ENCODE data around the gene RXRG. TPM values are rescaled to one million over a fixed set of nuclear protein-coding genes. Genes with fewer than 3 reads are reported as not detected.

RXRG gene
- total and polyA plus RNA-seq, 2 donors (not counting 1 experiment from before 2014, with no cell fraction given), result under 0.01 to 0.31 TPM

- H3K4me1 ChIP-seq (ENCODE audit: control insufficient read depth, extremely low read depth, insufficient read depth, low read length), result no peaks in the 10 kb centered on the region
- H2AFZ ChIP-seq (ENCODE audit: low read length), result no peak overlapping the region
- H3K27ac ChIP-seq (ENCODE audit: insufficient read depth, low read length), result no peak overlapping the region
- no peaks in the 10 kb centered on the region for H3K79me2 ChIP-seq (ENCODE audit: control insufficient read depth, insufficient read depth, low read length)
- no peak overlapping the region for H3K4me3 ChIP-seq (replicated peaks in 1 of 4; ENCODE audit: control extremely low read depth in 1 of 4, insufficient read depth in 1 of 4, low read depth in 3 of 4, low read length in 4 of 4)
- H3K27me3 ChIP-seq (ENCODE audit: control insufficient read depth, insufficient read depth, low read length), result peaks cover 3% of the 10 kb centered on the region
- no peak overlapping the region for H3K9ac ChIP-seq (ENCODE audit: insufficient read depth, low read length)
- no peak for DNase-seq (ENCODE audit: low read depth in 2 of 2)
- H4K20me1 ChIP-seq (ENCODE audit: control insufficient read depth, extremely low read depth, insufficient read depth, low read length), result no peaks in the 10 kb centered on the region
- TF ChIP-seq EZH2 (IDR thresholded peaks at IDR 0.05; ENCODE audit: low read length, missing control alignments), result no peak
- TF ChIP-seq CTCF (conservative IDR thresholded peaks at IDR 0.05 in 1 of 2, IDR thresholded peaks at IDR 0.05 in 1 of 2; ENCODE audit: low read depth in 1 of 2, low read length in 2 of 2), result no peak
- H3K4me2 ChIP-seq (ENCODE audit: extremely low read depth, insufficient read depth, low read length), result no peak overlapping the region
- H3K9me3 ChIP-seq (ENCODE audit: control insufficient read depth, insufficient read depth, low read depth, low read length), result no peaks in the 10 kb centered on the region
- H3K36me3 ChIP-seq (ENCODE audit: control insufficient read depth, insufficient read depth, low read length), result no peaks in the 10 kb centered on the region
Measured at GRCh38 chr1:165365341-165365740, 79.6 kb downstream of the RXRG start.

- Histone ChIP-seq H3K27me3 (ENCODE audit: control insufficient read depth, insufficient read depth, low read length) (peaks cover 3% of the 10 kb centered on the region), H3K9me3 (ENCODE audit: control insufficient read depth, insufficient read depth, low read depth, low read length) (no peaks in the 10 kb centered on the region), H3K27ac (ENCODE audit: insufficient read depth, low read length) (no peak overlapping the region), H3K9ac (ENCODE audit: insufficient read depth, low read length) (no peak overlapping the region), H3K4me2 (ENCODE audit: extremely low read depth, insufficient read depth, low read length) (no peak overlapping the region), H2AFZ (ENCODE audit: low read length) (no peak overlapping the region), H3K36me3 (ENCODE audit: control insufficient read depth, insufficient read depth, low read length) (no peaks in the 10 kb centered on the region), H3K4me1 (ENCODE audit: control insufficient read depth, extremely low read depth, insufficient read depth, low read length) (no peaks in the 10 kb centered on the region), H4K20me1 (ENCODE audit: control insufficient read depth, extremely low read depth, insufficient read depth, low read length) (no peaks in the 10 kb centered on the region), H3K79me2 (ENCODE audit: control insufficient read depth, insufficient read depth, low read length) (no peaks in the 10 kb centered on the region), H3K4me3 (replicated peaks in 1 of 4; ENCODE audit: control extremely low read depth in 1 of 4, insufficient read depth in 1 of 4, low read depth in 3 of 4, low read length in 4 of 4) (no peak overlapping the region)
- DNase-seq (ENCODE audit: low read depth in 2 of 2), result peak in 1 of 2 donors; percentile 37
- no peak for TF ChIP-seq EZH2 (IDR thresholded peaks at IDR 0.05; ENCODE audit: low read length, missing control alignments)
- TF ChIP-seq CTCF (conservative IDR thresholded peaks at IDR 0.05 in 1 of 2, IDR thresholded peaks at IDR 0.05 in 1 of 2; ENCODE audit: low read depth in 1 of 2, low read length in 2 of 2), result no peak
Measured at GRCh38 chr1:165364568-165365133, 80.3 kb downstream of the RXRG start.

- no peak for TF ChIP-seq CTCF (conservative IDR thresholded peaks at IDR 0.05 in 1 of 2, IDR thresholded peaks at IDR 0.05 in 1 of 2; ENCODE audit: low read depth in 1 of 2, low read length in 2 of 2)
- no peak for TF ChIP-seq EZH2 (IDR thresholded peaks at IDR 0.05; ENCODE audit: low read length, missing control alignments)
- H3K9ac ChIP-seq (ENCODE audit: insufficient read depth, low read length), result no peak overlapping the region
- no peaks in the 10 kb centered on the region for H3K79me2 ChIP-seq (ENCODE audit: control insufficient read depth, insufficient read depth, low read length)
- H2AFZ ChIP-seq (ENCODE audit: low read length), result no peak overlapping the region
- no peaks in the 10 kb centered on the region for H3K9me3 ChIP-seq (ENCODE audit: control insufficient read depth, insufficient read depth, low read depth, low read length)
- DNase-seq (ENCODE audit: low read depth in 2 of 2), result no peak
- no peak overlapping the region for H3K4me2 ChIP-seq (ENCODE audit: extremely low read depth, insufficient read depth, low read length)
- H3K4me3 ChIP-seq (replicated peaks in 1 of 4; ENCODE audit: control extremely low read depth in 1 of 4, insufficient read depth in 1 of 4, low read depth in 3 of 4, low read length in 4 of 4), result no peak overlapping the region
- peaks cover 46% of the 10 kb centered on the region for H3K27me3 ChIP-seq (ENCODE audit: control insufficient read depth, insufficient read depth, low read length)
- H3K27ac ChIP-seq (ENCODE audit: insufficient read depth, low read length), result no peak overlapping the region
- H3K36me3 ChIP-seq (ENCODE audit: control insufficient read depth, insufficient read depth, low read length), result no peaks in the 10 kb centered on the region
- H3K4me1 ChIP-seq (ENCODE audit: control insufficient read depth, extremely low read depth, insufficient read depth, low read length), result no peaks in the 10 kb centered on the region
- no peaks in the 10 kb centered on the region for H4K20me1 ChIP-seq (ENCODE audit: control insufficient read depth, extremely low read depth, insufficient read depth, low read length)
Measured at GRCh38 chr1:165356876-165357275, 88.0 kb downstream of the RXRG start.

Data from fibroblast of lung (primary cell).